NCI-H146 treated with DMSO at 0.1 percent for 48 hours (cell line): ENCODE data around the gene PRSS27.
"Not testable (repeated sequence)": the region's sequence is repeated elsewhere in the genome, so short reads cannot be mapped to it uniquely, and the experiment has no call there.

Experiments used
- DNase-seq: peaks from one replicate; lab custom pipeline; 2025; ENCODE audit not compliant: unreplicated experiment; lab: John Stamatoyannopoulos, UW

Gene PRSS27

GRCh38 chr16:2698103-2698870, 21.7 kb downstream of the PRSS27 start:
- DNase-seq, result no peak

GRCh38 chr16:2697401-2697948, 22.5 kb downstream of the PRSS27 start:
- DNase-seq, result no peak

DNA sequence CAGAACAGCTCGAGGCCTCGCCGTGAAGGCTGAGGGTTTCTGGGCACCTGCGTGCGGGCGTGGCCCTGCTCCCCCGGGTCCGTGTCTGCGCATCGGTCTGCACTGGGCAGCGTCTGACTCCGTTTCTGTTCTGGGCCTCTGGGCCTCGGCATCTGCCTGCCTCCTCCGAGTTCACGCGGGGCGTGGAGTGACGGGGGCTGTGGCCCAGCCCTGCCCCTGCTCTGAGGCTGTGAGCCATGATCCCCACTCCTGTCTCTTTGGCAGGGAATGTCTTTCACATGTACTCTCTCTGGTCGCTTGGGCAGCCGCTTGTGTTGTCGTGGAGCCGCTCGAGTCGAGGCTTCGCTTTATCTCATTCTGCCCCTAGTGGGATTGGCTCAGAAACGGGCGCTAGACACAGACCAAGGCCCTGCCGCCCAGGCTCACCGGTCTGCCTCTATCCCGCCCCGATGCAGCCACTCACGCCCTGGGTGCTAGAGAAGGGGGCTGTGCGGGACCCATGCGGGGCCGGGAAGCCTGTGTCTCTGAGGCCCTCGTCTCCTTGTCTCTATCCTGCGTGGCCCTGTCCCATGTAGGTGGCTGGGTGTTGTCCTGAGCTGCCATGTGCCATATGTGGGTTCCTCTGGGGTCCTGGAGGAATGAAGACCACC, 23.3 kb downstream of the PRSS27 start:
- not testable (repeated sequence) for DNase-seq

DNA sequence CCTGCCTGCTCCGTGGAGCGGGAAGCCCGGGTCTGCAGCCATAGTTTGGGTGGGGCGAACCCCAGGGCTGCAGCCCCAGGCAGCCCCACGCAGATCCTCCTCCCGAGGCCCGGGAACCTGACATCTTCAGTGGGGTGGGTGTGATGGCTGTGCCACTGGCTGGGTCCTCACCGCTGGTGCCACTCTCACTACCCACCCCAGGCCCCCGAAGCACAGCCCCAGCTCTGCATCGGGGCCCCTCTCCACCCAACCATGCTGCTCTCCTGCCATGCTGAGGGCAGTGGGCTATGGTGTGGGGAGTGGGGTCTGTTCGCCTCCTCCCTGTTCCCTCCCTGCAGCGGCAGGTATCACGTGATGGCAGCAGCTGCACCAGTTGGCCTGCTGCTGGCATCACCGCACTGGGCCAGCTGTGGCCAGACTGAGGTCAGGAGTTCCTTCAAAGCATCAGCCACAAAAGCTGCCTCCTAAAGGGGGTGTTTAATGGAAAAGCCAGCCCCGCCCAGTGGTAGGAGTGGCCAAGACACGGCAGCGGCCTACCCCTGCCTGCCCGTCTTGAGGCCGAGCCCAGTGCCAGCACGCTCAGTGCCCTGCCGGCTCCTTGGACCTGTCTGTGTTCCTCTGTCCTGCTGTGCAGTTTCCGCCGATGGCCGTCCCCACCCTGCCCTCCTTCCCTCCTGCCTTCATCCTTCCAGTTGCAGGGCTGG, 26.9 kb downstream of the PRSS27 start:
- no peak for DNase-seq

GRCh38 chr16:2692251-2692947, 27.6 kb downstream of the PRSS27 start:
- DNase-seq, result no peak

- DNase-seq, result no peak
Measured at GRCh38 chr16:2691491-2692248, 28.4 kb downstream of the PRSS27 start.

- DNase-seq, result no peak
Measured at GRCh38 chr16:2690852-2691251, 29.2 kb downstream of the PRSS27 start.

GRCh38 chr16:2689968-2690801, 29.8 kb downstream of the PRSS27 start:
- DNase-seq, result no peak

DNA sequence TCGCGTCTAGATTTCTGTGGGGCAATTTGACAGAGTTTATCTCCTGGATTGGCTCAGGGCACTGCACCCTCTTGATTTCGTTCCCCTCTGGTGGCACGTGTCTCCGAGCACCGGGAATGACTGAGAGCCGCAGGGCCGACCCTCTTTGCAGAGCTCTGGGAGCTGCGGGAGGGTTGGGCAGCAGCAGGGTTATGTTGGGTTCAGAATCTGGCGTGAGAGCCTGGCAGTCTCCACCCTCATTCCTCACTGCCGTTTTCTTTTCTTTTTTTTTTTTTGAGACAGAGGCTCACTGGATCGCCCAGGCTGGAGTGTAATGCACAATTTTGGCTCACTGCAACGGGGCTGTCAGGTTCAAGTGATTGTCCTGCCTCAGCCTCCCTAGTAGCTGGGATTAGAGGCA, 30.6 kb downstream of the PRSS27 start:
- DNase-seq, result not testable (repeated sequence)

DNA sequence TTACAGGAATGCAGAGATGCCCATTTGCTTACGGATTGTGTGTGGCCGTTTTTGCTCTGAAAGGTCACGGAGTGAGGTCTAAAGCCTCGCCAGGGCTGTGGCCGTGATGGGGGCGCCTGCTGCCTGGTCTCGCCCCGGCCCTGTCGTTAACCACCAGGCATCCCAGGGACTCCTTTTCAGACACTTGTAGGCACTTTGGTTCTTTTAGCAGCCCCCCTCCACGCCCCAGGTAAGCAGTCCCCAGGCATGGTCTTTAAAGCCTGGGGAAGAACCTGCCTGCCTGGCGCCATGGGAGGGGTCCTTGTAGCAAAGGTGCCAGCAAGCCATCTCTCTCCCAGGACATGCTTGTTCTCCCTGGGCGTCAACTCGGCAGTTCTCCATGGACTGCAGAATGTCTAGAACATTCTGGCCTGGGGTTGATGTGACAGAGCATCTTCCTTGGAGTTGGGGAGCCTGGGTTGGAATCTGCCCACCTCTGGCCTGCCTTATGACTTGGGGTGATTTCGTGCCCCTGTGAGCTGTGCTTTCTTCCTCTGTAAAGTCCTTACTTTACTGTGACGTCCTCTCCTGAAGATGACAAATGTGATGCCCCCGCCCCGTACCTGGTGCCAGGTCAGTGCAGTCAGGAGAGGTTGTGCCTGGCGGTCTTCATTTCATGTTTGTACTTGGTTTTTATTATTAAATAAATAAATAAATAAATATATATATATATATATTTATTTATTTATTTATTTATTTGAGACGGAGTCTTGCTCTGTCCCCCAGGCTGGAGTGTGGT, 32.3 kb downstream of the PRSS27 start:
- no peak for DNase-seq

DNA sequence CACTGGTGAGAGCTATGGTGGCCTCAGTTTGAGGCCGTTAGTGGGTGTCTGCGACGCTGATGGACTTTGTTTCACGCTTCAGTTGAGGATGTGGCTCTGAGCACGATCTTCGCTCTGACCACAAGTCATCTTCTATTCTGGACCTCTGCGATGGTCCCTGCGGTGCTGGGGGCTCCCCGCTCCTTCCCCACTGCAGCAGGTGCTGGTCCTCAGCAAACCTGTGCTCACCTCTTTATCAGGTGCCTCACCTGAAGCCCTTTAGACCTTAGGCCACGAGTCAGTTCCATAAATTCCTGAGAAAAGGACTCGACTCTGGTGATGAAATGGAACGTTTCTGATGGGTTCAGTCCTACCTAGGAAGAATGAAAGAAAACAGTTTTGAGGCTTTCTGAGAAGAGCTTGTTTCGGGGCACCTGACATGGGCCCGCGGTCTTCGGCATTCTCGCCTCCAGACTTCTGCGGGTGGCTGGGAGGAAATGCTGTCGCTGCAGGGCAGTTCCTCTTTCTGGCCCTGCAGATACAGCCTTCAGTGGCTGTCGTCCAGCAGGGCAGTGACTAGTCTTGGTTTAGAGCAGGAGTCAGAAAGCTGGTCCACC, 33.0 kb downstream of the PRSS27 start:
- DNase-seq, result no peak

GRCh38 chr16:2686075-2686474, 33.9 kb downstream of the PRSS27 start:
- DNase-seq, result not testable (repeated sequence)

- not testable (repeated sequence) for DNase-seq
Measured at GRCh38 chr16:2683041-2683440, 37.0 kb downstream of the PRSS27 start.

GRCh38 chr16:2682209-2683021, 37.6 kb downstream of the PRSS27 start, which contains the start of gene KCTD5:
KCTD5 (plus strand) TSS chr16:2682523; CDS start chr16:2682549, 26 bp downstream.
- DNase-seq, result peak; percentile 93

- not testable (repeated sequence) for DNase-seq
Measured at GRCh38 chr16:2680360-2680759, 39.7 kb downstream of the PRSS27 start.

DNA sequence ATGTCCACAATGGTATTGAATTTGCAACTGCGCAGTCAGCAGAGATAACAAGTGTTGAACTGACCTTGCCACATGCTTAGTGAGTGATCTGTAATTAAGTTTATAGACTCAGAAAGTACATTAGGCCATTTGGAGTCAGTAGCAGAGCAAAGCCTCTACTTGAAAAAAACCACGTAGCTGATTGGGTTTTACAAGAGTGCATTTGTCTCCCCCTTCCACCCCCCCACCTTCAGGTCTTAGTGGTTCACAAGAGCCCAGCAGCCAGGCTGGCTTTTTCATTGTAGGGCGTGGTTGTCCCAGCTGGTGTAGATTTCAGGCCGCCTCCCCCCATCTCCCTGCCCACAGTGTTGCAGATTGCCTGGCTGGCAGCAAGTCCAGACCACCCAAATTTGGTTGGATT, 40.1 kb downstream of the PRSS27 start:
- not testable (repeated sequence) for DNase-seq
